ENCODE measurements around the gene SLF2. TPM values are rescaled to one million over a fixed set of nuclear protein-coding genes. Genes with fewer than 3 reads are reported as not detected.
A peak's percentile ranks its signal among the peaks of the same experiment; 100 is the strongest.
"Not testable (repeated sequence)": the region's sequence is repeated elsewhere in the genome, so short reads cannot be mapped to it uniquely, and the experiment has no call there.

The SLF2 gene
- total RNA-seq, 4 donors from 2014 or later: 27.9 to 102 (median 59.9) TPM

- Histone ChIP-seq H3K9me3 (no peaks in the 10 kb centered on the region), H3K4me1 (peaks cover 0 to 12% of the 10 kb centered on the region in 2 donors), H3K4me3 (no peak overlapping the region), H3K27me3 (no peaks in the 10 kb centered on the region), H3K27ac (no peak overlapping the region), H3K36me3 (no peaks in the 10 kb centered on the region)
- DNase-seq: no peak
- intact Hi-C loops (cut with DNase I; ENCODE audit: low total_unique reads): no loop called here
- TF ChIP-seq POLR2A (IDR thresholded peaks at IDR 0.05) (no peak), CTCF (IDR thresholded peaks at IDR 0.05) (no peak)
Measured at GRCh38 chr10:100879741-100880360, 32.9 kb upstream of the SLF2 start.

- H3K9me3 ChIP-seq: no peaks in the 10 kb centered on the region
- H3K27me3 ChIP-seq: no peaks in the 10 kb centered on the region
- no peak overlapping the region for H3K4me3 ChIP-seq
- no peak for DNase-seq
- H3K27ac ChIP-seq: peak overlapping the region; percentile 71 to 73
- H3K36me3 ChIP-seq: no peaks in the 10 kb centered on the region
- intact Hi-C loops (cut with DNase I; ENCODE audit: low total_unique reads): no loop called here
- peaks cover 4 to 12% of the 10 kb centered on the region in 2 donors for H3K4me1 ChIP-seq
- TF ChIP-seq POLR2A (IDR thresholded peaks at IDR 0.05) (no peak), CTCF (IDR thresholded peaks at IDR 0.05) (no peak)
Measured at GRCh38 chr10:100881556-100882213, 31.1 kb upstream of the SLF2 start.

GRCh38 chr10:100882252-100882651 lies 30.5 kb upstream of the SLF2 start:
- intact Hi-C loops (cut with DNase I; ENCODE audit: low total_unique reads): no loop called here
- DNase-seq: no peak
- Histone ChIP-seq H3K9me3 (no peaks in the 10 kb centered on the region), H3K27me3 (no peaks in the 10 kb centered on the region), H3K4me1 (peaks cover 4 to 12% of the 10 kb centered on the region in 2 donors), H3K27ac (peak overlapping the region; percentile 71 to 73), H3K36me3 (no peaks in the 10 kb centered on the region), H3K4me3 (no peak overlapping the region)
- no peak for TF ChIP-seq POLR2A (IDR thresholded peaks at IDR 0.05)
- TF ChIP-seq CTCF (IDR thresholded peaks at IDR 0.05): no peak

GRCh38 chr10:100882671-100883311 lies 30.0 kb upstream of the SLF2 start:
- intact Hi-C loops (cut with DNase I; ENCODE audit: low total_unique reads): no loop called here
- peak; percentile 52 to 71 for DNase-seq
- Histone ChIP-seq H3K4me3 (no peak overlapping the region), H3K9me3 (no peaks in the 10 kb centered on the region), H3K36me3 (no peaks in the 10 kb centered on the region), H3K27me3 (no peaks in the 10 kb centered on the region), H3K4me1 (peaks cover 4 to 12% of the 10 kb centered on the region in 2 donors), H3K27ac (peak overlapping the region; percentile 71 to 73)
- TF ChIP-seq POLR2A (IDR thresholded peaks at IDR 0.05) (no peak), CTCF (IDR thresholded peaks at IDR 0.05) (no peak)

GRCh38 chr10:100883312-100883821 lies 29.4 kb upstream of the SLF2 start:
- Histone ChIP-seq H3K27me3 (no peaks in the 10 kb centered on the region), H3K4me3 (no peak overlapping the region), H3K27ac (peak overlapping the region; percentile 71 to 73), H3K36me3 (no peaks in the 10 kb centered on the region), H3K9me3 (no peaks in the 10 kb centered on the region), H3K4me1 (peaks cover 4 to 12% of the 10 kb centered on the region in 2 donors)
- intact Hi-C loops (cut with DNase I; ENCODE audit: low total_unique reads): no loop called here
- TF ChIP-seq POLR2A (IDR thresholded peaks at IDR 0.05) (no peak), CTCF (IDR thresholded peaks at IDR 0.05) (no peak)
- peak; percentile 30 to 61 for DNase-seq

GRCh38 chr10:100885611-100886010 lies 27.2 kb upstream of the SLF2 start:
- H3K4me3 ChIP-seq; intact Hi-C loops (cut with DNase I; ENCODE audit: low total_unique reads); H3K9me3 ChIP-seq; H3K27me3 ChIP-seq; DNase-seq; H3K36me3 ChIP-seq: not testable (repeated sequence)
- Histone ChIP-seq H3K4me1 (peaks cover 4 to 12% of the 10 kb centered on the region in 2 donors), H3K27ac (peak overlapping the region; percentile 82 to 91)
